GM18870 (cell line): ENCODE results near the gene CCS.
"Not testable (repeated sequence)": the region's sequence is repeated elsewhere in the genome, so short reads cannot be mapped to it uniquely, and the experiment has no call there.

Experiments
- ATAC-seq: cut with Tn5 transposase; IDR thresholded peaks from one replicate; pipeline ENCODE4 v1.9.1; 2021; ENCODE audit warnings: moderate library complexity; ENCODE audit not compliant: unreplicated experiment

CCS gene

GRCh38 chr11:66589996-66590675 is 2.8 kb upstream of the CCS start:
- no peak for ATAC-seq

DNA sequence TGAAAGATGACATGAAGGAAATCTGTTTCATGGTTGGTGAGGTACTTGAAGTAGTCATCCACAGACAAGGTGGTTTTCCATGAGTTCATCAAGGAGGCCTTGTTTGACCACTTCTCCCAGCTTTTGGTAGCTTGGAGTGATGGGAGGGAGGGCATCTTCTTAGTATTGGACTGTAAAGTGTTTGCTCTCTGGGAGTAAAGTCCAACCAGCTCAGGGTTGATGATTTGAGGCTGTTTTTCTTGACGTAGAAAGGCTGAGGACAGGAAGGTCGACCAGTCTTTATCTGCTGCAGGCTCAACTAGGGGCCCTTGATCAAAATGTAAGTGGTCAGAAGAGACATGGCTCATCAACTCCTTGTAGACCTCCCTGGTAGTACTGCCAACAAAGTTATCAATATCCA is 1.8 kb upstream of the CCS start:
- no peak for ATAC-seq

- ATAC-seq: no peak
Observed at GRCh38 chr11:66593303-66593635, 284 bp downstream of the CCS start.

DNA sequence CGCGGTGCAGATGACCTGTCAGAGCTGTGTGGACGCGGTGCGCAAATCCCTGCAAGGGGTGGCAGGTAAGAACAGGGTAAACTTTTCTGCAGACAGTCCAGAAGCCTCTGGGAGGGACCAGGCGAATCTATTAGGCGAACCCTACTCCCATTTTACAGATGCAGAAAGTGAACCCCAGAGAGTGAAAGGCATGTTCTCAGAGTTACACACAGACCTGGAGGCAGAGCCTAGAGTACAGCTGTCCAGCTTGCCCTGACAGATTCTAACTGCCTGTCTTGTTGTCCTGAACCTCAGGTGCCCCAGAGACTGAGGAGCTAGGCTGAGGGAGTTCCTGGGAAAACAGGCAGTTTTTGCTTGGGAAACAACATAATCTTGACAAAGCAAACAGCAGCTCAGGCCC is 665 bp downstream of the CCS start:
- no peak for ATAC-seq

- no peak for ATAC-seq
Observed at GRCh38 chr11:66595245-66595904, 2.4 kb downstream of the CCS start.

DNA sequence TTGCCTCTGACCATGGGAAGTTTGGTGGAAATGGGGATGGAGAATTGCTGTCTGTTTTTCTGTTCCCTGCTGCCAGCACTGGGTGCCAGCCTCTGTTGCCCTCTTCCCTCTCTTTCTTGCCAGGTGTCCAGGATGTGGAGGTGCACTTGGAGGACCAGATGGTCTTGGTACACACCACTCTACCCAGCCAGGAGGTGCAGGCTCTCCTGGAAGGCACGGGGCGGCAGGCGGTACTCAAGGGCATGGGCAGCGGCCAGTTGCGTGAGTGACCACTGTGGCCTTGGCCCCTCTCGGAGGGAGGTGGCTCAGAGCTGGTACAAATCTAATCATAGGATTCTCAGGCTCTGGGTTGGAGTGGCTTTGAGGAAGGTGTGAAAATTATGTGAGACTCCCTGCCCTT is 6.0 kb downstream of the CCS start:
- ATAC-seq: no peak

GRCh38 chr11:66600219-66600618 is 7.2 kb downstream of the CCS start:
- ATAC-seq: no peak

DNA sequence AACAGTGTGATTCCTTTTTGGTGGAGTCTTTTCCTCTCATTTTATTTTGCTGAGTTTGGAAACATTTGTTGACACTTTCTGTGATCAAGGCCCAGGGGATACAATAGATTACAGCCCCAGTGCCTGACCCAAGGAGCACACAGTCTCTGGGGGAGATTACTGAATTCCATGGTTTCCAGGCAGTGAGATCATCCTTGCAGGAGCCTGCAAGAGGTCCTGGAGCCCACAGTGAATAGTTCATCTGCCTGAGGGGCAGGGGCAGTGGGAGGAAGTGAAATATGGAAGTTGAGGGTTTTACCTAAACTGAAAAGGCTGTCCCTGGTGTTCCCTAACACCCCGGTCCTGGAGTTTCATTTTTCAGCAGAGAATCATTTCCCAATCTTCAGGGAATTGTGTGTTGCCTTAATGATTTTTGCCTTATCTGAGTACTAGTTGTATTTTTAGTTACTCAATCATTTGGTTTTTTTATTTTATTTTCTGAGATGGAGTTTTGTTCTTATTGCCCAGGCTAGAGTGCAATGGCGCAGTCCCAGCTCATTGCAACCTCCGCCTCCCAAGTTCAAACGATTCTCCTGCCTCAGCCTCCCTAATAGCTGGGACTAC is 7.7 kb downstream of the CCS start:
- ATAC-seq: no peak

DNA sequence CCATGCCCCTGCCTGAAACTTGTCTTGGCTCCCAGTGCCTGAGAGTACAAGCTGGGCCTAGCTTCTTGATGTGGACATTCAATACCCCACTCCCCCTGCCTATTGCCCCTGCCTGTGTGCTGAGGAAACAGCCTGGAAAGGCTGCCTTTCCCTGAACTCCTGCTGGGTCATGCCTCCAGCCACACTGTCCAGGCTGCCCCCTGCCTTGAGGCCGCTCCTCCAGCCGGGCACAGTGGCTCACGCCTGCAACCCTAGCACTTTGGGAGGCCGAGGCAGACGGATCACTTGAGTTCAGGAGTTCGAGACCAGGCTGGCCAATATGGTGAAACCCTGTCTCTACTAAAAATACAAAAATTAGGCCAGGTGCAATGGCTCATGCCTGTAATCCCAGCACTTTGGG is 10.1 kb downstream of the CCS start:
- ATAC-seq: no peak

DNA sequence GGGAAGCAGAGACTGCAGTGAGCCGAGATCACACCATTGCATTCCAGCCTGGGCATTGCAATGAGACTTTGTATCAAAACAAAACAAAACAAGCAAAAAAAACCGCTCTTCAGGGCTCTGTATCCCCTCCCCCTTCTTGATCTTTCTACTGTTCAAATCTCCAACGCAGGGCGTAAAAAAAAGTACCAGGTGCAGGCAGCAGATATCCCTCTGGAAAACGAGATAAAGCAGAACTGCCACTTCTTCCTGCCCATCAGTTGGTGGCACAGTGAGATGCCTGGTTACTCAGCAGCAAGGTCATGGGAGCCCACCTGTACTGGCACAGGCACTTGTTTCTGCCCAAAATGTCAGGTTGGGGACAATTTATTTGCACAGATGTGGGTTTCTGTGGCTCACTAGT is 11.2 kb downstream of the CCS start:
- ATAC-seq: no peak

GRCh38 chr11:66606608-66607007 is 13.6 kb downstream of the CCS start:
- not testable (repeated sequence) for ATAC-seq

DNA sequence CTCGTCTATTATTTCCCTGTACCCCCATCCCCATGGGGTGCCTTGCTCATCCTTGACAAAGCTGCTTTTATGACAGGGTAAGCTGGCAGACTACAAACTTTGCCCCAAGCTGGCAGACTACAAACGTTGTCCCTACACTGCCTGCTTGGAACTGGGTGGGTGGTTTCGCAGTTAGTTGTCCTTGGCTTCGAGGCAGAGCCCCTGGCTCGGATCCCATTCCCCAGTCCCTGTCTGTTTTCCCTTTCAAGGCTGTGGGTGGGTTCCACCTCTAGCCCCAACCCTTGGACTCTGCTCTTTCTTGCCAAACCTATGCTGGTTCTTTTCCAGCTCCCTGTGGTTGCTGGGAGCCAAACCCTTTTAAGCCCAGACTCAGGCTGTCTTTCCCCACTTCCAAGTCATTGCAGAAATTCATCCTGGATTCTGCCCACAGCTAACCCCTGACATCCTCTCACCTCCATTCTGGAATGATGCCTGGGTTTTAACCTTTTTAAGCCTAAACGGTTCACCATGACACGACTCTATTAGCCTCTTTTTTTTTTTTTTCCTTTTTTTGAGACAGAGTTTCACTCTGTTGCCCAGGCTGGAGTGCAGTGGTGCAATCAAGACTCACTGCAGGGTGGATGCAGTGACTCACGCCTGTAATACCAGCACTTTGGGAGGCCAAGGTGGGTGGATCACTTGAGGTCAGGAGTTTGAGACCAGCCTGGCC is 14.3 kb downstream of the CCS start:
- ATAC-seq: no peak

DNA sequence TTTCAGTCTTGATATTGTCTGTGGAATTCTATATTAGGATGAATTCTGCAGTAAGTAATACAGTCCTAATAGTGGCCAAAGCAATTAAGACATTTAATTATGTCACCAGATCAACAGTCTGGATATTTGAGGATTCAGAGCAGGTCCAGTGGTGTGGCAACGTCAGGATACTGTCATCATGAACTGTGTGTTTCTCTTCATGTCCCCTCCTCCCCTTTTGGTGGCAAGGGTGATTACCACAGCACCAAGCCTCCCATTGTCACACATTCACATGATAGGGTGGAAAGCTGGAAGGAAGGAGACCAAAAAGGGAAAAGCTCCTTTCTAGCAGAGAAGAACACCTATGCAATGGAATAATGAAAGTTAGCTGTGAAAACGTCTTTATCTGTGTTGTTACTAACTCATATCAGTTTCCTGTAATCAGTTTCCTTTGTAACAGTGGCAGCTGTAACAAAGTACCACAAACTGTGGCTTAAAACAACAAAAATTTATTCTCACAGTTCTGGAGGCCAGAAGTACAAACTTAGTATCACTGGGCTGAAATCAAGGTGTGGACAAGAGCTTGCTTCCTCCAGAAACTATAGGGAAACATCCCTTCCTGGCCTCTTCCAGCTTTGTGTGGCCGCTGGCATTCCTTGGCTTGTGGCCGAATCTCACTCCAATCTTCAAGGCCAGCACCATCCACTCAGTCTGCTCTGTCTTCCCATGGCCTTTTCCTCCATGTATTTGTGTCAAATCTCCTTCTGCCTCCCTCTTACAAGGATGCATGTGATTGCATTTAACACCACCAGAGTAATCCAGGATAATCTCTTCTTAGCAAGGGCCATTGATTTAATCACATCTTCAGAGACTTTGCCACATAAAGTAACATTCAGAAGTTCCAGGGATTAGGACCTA is 17.0 kb downstream of the CCS start:
- no peak for ATAC-seq

- ATAC-seq: no peak
Observed at GRCh38 chr11:66612458-66612857, 19.5 kb downstream of the CCS start.

DNA sequence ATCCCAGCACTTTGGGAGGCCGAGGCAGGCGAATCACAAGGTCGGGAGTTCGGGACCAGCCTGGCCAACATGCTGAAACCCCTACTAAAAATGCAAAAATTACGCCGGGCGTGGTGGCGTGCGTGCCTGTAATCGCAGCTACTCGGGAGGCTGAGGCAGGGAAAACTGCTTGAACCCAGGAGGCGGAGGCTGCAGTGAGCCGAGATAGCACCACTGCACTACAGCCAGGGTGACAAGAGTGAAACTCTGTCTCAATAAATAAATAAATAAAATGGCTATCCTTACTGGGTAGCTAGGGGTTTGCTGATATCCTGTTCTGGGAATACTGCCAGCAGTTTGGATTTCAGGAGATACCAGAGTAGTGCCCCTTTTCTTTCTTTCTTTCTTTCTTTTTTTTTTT is 21.1 kb downstream of the CCS start:
- ATAC-seq: no peak

- ATAC-seq: peak; percentile 85
Observed at GRCh38 chr11:66616379-66617154, 23.6 kb downstream of the CCS start, which contains the start of gene RBM14. TSS of gene RBM14 (plus strand) at chr11:66616630. CDS start at chr11:66616721, 91 bp downstream.

GRCh38 chr11:66617155-66617834 is 24.3 kb downstream of the CCS start:
- no peak for ATAC-seq

- ATAC-seq: no peak
Observed at GRCh38 chr11:66619080-66619554, 26.1 kb downstream of the CCS start.

- ATAC-seq: no peak
Observed at GRCh38 chr11:66624450-66624849, 31.5 kb downstream of the CCS start.
